SW480 (cell line): ENCODE measurements around the gene FGF10.

Experiments used
- DNase-seq: peaks from one replicate; pipeline ENCODE4 v3.0.0-alpha.2; 2016; ENCODE audit warnings: low spot score

Gene FGF10

DNA sequence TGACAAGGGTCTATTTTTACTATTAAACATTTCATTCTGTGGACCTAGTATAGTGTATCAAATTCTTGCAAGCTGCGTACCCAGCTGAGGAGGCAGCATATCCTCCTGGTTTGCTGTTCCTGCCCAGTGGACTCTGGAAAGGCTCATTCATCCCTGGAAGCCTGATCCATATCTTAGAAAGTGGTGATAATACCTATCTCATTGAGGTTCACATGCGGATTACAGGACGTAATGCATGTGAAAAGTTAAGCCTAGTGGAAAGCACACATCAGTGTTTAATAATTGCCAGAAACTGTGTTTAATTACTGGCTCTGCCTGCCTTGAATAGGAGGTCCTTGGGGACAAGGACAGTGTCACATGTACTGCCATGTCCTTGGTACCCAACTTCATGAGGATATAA lies 132.0 kb downstream of the FGF10 start:
- DNase-seq = no peak
